NB4 (cell line): ENCODE data around the gene DNAJC9.
"Not testable (repeated sequence)": the region's sequence is repeated elsewhere in the genome, so short reads cannot be mapped to it uniquely, and the experiment has no call there.

Source experiments
- CTCF ChIP-seq: IDR thresholded peaks from one replicate; pipeline ENCODE4 v1.5.1; 2012; ENCODE audit warnings: low read depth, low read length
- MAX ChIP-seq: IDR thresholded peaks from 2 replicates; pipeline ENCODE4 v1.6.1; 2011; ENCODE audit warnings: low read depth, low read length
- MYC ChIP-seq: IDR thresholded peaks from 2 replicates; pipeline ENCODE4 v1.6.1; 2011; ENCODE audit warnings: low read depth, low read length
- POLR2A ChIP-seq: IDR thresholded peaks from 2 replicates; pipeline ENCODE4 v1.6.1; 2011; ENCODE audit warnings: mild to moderate bottlenecking; ENCODE audit not compliant: insufficient read length; ENCODE audit errors: extremely low read depth

- not testable (repeated sequence) for TF ChIP-seq CTCF, MYC, POLR2A, MAX
Measured at GRCh38 chr10:73258612-73259011, 11.6 kb upstream of the DNAJC9 start.
